SKM-1 treated with dmso at 0.1 percent for 144 hours (cell line): Measurements from ENCODE around the gene C12orf60.

ENCODE experiments used
- DNase-seq: peaks from one replicate; lab custom pipeline; 2025; ENCODE audit not compliant: unreplicated experiment; lab: John Stamatoyannopoulos, UW

C12orf60 gene

GRCh38 chr12:14871247-14871646, 67.8 kb downstream of the C12orf60 start:
- no peak for DNase-seq

DNA sequence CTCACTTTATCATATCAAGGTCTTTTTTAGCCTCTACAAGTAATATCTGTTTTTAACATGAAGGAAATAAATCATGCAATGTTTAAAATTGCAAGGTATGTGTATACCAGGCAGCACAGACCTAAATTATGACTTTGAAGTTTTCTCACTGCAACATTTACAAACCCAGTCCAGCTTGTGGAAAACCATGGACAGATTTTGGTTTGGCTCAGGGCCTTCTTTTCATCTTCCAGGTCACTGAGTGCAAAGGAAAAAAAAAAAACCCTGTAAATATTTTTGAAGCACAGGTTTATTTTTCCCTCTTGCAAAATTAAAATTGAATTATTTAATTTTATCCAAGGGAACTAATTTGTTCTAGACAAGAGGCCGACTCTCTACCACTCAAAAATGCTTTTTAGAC, 68.4 kb downstream of the C12orf60 start:
- DNase-seq, result no peak

DNA sequence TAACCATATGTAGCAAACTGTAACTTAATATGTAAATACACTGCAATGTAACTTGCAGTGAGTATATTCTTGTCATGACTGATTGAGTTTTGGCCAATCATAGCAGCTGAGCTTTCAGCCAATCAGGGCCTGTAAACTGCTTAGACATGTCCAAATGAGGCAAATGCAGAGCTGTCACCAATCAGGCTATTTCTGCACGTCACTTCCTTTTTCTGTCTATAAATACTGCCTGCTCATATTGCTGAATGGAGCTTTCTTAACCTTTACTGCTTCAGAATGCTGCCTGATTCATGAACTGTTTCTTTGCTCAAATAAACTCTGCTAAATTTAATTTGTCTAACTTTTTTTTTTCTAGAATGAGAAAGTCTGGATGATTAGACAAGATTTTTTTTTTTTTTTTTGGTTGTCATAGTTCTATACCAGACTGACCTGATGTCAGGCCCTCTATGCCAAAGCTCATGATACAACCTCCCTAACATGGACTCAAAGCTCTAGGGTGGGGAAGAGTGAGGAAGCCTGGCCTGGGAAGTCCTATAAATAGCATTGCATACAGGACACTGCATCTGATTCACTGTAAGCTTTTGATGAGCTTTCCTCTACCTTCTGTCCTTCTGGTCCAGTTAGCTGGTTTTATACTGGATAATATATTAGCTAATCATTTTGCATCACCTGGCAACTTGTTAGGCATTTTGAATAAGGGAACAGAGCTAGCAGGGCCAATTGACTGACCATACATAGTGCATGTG, 70.1 kb downstream of the C12orf60 start:
- DNase-seq, result no peak
